GM18909 (cell line): ENCODE data around the gene TMEM43.
"Not testable (repeated sequence)": the region's sequence is repeated elsewhere in the genome, so short reads cannot be mapped to it uniquely, and the experiment has no call there.

Experiments
- ATAC-seq: cut with Tn5 transposase; IDR thresholded peaks from one replicate; pipeline ENCODE4 v1.9.1; 2021; ENCODE audit warnings: mild to moderate bottlenecking; ENCODE audit not compliant: unreplicated experiment, poor library complexity

Gene TMEM43, protein sequence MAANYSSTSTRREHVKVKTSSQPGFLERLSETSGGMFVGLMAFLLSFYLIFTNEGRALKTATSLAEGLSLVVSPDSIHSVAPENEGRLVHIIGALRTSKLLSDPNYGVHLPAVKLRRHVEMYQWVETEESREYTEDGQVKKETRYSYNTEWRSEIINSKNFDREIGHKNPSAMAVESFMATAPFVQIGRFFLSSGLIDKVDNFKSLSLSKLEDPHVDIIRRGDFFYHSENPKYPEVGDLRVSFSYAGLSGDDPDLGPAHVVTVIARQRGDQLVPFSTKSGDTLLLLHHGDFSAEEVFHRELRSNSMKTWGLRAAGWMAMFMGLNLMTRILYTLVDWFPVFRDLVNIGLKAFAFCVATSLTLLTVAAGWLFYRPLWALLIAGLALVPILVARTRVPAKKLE

DNA sequence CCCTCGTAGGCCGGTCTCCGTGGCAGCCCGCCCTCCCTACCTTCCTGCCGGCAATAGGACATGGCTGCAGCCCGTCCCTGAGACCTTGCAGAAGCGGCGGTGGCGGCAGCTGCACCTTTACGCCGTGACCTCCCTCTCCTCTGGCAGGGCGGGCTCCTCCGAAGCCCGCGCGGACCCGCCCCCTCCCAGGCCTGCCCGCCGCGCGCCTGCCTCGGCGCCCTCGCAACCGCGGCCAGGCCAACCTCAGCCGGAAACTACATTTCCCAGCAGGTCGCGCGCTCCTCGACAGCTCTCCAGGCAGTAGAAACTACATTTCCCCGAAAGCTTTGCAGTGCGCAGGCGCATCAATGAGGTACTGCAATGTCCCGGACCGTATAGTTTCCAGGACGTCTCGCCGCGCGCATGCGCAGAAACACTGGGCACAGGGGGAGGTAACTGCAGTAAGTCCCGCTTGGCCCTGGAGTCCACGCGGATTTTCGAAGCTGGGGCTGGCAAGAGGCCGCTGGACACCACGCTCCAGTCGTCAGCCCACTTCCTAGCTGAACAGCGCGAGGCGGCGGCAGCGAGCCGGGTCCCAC, at the start of gene TMEM43, which contains the start of gene CHCHD4:
TSS of gene TMEM43 (plus strand) at position 438 of the 578 bp plus-strand sequence. CDS start 142 bp downstream, outside the sequence.
TSS of gene CHCHD4 (minus strand) at position 256 of the 578 bp plus-strand sequence. CDS start at position 62, 194 bp downstream.
- ATAC-seq = peak; percentile 86

DNA sequence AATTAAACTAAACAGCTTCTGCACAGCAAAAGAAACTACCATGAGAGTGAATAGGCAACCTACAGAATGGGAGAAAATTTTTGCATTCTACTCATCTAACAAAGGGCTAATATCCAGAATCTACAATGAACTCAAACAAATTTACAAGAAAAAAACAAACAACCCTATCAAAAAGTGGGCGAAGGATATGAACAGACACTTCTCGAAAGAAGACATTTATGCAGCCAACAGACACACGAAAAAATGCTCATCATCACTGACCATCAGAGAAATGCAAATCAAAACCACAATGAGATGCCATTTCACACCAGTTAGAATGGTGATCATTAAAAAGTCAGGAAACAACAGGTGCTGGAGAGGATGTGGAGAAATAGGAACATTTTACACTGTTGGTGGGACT, 49.6 kb upstream of the TMEM43 start:
- not testable (repeated sequence) for ATAC-seq

DNA sequence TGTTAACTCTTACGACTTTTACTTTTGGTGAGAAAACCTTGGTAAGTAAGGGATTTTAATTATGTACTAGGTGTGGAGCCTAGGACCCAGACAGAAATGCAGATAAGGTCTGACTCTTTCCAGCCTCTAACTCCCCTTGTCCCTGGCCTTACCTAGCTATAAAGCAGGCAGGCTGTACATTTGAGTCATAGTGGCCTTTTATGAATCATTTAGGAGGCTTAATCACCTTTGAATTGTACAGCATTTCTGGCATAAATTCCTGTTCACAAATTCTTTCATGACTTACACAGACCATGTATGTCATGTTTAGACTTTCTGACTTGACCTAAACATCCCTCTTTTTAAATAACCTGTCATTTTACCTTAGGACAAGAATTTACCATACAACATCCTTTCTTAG, 47.5 kb upstream of the TMEM43 start:
- no peak for ATAC-seq

DNA sequence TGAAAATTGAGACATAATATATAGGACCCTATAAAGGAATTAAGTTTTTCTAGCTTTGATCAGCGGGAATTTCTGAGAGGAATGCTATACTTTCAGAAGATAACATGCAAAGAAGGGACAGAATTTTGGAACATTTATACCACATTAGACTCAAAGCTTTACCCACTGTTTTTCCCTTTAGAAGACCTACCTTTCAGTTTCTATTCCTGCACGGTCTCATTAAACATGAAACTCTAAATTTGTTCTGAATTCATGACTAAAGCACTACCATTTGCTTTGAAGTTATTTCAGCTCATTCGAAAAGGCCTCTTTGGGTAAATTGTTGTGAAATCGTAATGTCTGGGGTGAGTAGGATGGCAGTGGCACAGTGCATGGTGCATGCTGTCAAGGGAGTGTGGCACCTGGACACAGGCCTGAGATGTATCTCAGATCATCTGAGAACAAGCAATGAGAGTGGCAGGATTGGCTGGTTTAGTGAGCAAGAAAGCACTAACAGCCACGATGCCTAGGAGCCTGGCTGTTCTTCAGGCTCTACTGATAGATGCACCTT, 42.7 kb upstream of the TMEM43 start:
- no peak for ATAC-seq

DNA sequence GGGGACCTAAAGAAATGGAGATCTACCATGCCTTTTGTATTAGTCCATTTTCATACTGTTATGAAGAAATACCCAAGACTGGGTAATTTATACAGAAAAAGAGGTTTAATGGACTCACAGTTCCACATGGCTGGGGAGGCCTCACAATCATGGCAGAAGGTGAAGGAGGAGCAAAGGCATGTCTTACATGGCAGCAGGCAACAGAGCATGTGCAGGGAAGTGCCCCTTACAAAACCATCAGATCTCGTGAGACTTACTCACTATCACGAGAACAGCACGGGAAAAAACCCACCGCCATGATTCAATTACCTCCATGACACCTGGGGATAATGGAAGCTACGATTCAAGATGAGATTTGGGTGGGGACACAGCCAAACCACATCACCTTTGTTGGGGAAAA, 37.4 kb upstream of the TMEM43 start:
- ATAC-seq = not testable (repeated sequence)

DNA sequence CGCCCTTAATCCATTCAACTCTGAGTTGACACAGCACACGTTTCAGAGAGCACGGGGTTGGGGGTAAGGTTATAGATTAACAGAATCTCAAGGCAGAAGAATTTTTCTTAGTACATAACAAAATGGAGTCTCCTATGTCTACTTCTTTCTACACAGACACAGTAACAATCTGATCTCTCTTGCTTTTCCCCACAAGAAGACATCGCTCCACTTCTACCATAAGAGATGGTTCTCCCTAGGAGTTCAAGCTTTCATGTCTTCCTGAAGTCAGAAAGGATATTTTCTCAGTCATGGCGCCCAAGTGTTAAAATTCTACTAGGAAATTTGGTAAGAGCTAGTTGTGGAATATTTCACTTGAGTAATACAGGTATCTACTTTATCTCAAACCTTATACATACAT, 32.9 kb upstream of the TMEM43 start:
- ATAC-seq = not testable (repeated sequence)

DNA sequence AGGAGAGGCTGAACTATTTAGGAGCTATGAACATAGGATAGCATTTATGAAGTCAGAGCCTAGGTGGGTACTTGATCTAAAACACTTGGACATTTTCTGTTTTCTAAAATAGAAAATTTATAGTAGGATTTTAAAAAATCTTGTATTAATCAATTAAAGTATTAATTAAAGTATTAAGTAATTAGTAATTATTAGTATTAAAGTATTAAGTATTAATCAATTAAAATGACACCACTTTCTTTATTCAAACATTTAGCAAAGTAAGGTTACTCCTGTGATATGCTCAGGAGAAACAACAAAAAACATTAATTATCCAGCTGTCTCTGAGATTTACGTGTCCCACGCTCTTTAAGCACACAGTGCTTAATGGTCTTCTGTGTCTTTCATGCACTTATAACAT, 32.4 kb upstream of the TMEM43 start:
- ATAC-seq = no peak

DNA sequence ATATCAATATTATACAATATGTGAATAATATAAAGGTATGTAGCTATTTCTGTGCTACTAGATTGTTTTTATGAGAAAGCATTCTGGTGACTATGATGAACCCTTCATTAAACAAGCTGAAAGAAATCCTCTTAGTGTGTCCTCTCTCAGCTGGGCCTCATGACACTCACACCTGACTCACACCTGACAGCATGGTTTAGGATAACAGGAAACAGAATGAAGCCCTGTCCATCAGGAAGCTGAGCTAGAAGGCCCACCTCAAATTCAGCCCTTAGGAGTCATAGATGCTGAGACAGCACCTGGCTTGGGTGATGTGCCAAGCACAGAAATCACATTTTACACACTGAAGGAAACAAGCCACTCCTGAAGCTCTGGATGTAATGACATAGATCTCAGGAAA, 31.0 kb upstream of the TMEM43 start:
- ATAC-seq = no peak

DNA sequence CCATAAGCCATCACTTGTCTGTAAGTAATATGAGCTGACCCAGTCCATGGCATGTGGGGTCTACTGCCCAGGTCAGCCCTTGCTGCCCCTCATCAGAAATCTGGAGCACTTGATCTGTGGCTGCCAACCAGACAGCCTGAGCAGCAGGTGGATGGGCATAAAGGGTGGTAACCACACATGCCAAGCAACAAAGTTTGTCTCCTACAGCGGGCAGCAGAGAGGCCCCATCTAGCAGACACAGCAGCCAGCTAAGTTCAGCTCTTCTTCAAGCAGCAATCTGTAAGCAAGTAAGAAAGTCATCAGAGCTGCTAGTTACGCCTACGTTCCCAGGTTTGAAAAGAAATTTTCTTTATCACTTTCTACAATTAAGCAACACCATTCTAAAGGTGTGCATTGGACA, 28.1 kb upstream of the TMEM43 start:
- no peak for ATAC-seq

DNA sequence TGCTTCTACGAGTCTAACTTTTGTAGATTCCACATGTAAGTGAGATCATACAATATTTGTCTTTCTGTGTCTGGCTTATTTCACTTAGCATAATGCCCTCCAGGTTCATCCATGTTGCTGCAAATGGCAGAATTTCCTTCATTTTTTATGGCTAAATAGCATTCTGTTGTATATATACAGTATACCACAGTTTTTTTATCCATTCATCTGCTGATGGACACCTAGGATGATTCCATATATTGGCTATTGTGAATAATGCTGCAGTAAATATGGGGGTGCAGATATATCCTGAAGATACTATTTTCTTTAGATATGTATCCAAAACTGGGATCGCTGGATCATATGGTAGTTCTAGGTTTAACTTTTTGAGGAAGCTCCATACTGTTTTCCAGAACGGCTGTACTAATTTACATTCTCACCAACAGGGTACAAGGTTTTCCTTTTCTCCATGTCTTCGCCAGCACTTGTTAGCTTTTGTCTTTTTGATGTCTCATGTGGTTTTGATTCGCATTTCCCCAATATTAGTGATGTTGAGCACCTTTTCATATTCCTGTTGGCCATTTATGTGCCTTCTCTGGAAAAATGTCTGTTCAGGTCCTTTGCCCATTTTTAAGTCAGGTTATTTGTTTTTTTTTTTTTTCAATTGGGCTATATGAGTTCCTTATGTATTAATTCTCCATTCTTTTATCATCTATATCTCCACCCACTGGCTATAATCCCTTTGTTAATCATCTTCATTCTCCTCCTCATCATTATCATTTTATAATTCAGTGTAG, 27.0 kb upstream of the TMEM43 start:
- no peak for ATAC-seq

DNA sequence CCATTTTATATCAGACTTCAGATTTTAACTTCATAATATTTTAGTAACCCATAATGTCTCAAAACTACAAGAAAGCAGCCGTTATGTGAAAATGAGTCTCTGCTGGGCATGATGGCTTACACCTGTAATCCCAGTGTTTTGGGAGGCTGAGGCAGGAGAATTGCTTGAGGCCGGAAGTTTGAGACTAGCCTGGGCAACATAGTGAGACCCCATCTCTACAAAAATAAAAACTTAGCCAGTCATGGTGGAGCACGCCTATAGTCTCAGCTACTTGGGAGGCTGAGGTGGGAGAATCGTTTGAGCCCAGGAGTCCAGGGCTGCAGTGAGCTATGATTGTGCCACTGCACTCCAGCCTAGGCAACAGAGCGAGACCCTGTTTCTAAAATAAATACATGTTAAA, 15.0 kb upstream of the TMEM43 start:
- not testable (repeated sequence) for ATAC-seq

DNA sequence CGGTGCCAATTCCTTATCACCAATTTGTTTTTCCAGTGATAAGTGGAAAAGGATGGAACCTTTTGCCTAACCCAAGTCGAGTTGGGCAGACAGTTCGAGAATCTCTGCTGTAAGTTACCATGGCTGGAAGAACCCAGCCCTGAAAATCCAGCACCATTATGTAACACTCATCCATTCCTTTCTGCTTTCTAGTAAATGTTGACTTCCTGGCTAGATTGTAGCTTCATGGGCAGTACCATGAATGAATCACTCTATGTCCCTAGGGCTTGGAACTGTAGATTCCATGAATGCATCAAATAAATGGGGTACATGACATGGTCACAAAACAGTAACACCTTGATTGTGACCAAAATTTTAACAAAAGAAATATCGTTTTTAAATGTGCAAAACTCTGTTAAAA, 14.2 kb upstream of the TMEM43 start:
- ATAC-seq = no peak

DNA sequence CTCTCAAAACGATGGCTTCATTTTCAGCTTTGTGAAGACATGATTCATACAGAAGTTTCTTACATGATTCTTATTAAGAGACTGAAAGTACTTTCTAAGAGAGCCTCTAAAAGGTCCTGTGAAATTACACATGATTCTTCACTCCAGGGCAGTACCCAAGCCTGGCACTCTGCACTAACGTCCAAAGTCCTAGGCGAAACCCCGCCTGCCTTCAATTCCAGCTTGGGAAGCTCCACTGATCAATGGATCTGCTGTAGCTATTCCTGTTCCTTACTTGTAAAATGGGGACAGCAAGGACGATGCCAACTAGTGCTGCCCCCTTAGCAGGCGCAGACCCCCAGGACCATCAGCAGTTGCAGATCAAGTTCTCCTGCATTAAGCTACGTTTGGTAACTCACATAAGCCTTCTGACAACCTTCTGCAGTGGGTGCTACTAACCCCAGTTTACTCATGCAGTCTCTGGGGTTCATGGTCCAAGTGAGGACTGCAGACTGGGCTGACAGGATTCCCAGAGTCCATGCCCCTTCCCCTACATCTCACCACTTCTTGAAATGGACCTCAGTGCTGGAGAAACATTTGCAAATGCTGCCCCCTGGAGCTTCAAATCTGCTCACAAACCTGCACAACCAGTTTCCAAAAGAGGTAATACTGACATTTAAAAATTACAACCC, 10.8 kb upstream of the TMEM43 start:
- ATAC-seq = no peak

DNA sequence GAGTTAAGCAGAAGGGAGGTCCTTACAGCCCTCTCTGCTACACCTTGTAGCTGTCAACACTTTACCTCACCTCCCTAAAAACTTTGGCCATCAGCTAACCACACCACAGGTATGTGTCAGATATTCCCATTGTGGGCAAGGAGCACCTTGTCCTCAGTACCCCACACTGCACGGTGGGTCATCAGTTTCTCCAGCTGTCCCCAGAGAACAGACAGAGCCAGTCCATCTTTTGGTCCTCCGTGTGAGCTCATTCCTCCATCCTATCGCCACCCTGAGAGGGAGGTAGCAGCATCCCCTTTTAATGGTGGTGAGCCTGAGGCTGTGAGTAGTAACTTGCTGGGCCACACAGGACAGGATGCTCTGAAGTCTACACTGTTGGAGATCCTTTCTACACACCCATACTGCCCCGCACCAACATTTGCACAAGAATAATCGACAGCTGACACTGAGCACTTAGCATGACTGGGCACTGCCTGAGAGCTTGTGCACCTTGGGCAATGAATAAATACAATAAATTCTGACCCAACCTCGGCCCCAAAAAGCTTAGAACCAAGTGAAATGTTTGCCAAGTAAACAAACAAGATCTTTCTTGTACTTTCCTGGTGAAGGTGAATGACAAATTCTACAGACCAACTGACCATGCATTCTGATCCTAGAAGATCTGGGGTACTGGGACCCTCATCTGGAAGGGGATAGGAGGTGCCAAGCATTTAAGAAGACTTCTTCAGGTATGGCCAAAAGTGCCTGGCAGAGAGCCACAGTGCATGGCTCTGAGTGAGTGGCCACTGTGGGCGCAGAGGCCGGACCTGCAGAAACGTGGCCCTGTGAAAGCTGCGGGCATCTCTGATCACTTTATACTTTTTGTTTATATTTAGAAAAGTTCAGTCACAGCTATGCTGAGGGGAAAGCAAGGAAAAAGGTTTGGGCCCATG, 7.1 kb upstream of the TMEM43 start:
- no peak for ATAC-seq

DNA sequence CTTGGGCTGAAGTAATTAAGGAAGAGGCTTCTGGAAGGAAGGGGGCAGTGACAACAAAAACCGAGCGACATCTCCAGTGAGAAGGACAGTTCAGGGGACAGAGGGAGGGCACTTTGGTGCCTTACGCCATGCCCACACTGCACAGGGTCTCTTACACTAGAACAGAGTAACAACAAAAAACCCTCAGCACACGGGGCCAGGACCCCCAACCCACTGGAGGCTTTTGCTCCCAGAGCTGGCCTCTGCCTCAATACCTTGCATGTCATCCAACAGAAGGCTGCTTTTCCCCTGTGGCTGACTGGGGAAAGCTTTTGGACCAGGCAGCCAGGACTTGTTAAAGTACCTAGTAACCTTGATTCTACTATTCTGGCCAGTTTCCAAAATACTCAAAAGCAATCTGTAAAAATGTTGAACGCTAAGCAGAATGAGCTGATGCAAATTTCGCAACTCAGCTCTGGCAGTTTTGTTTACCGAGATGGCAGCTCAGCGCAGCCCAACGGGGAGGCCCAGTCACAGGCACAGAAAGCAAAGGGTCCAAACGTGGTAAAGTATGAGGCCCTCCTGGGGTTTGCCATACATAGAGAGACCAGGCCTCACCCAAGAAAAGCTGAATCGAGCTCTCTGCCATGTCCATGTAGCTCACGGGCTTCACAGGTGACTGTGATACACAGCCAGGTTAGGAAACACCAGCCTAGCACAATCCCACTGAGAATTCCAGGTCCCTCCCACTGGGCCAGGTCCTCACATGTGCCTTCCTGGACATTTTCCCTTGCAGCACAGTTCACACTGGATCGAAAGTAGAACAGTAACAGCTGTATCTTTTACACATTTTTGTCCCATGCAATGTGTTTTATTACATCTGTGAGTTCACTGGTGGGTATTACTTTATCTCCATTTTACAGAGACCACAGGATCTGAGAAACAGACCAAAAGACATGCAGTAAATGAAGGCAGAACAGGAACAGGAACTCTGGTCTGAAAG, 6.2 kb upstream of the TMEM43 start:
- ATAC-seq = no peak

DNA sequence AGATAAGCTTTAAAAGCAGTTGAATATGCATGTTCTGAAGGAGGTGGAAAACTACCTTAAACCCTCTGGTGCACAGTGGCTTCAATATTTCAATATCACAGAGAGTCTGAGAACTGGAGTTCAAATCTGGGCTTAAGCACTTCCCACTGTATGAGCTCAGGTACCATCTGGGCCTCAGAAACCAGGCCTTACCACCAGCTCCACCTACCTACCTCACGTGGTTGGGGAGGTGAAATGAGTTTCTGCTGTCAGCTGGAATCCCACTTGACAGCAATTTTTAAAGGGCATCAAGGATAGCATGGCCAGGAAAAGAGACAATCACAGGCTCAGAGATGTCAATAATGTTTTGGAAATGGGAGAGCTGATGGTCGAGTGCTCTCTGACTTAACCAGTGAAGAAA, 5.2 kb upstream of the TMEM43 start:
- no peak for ATAC-seq

DNA sequence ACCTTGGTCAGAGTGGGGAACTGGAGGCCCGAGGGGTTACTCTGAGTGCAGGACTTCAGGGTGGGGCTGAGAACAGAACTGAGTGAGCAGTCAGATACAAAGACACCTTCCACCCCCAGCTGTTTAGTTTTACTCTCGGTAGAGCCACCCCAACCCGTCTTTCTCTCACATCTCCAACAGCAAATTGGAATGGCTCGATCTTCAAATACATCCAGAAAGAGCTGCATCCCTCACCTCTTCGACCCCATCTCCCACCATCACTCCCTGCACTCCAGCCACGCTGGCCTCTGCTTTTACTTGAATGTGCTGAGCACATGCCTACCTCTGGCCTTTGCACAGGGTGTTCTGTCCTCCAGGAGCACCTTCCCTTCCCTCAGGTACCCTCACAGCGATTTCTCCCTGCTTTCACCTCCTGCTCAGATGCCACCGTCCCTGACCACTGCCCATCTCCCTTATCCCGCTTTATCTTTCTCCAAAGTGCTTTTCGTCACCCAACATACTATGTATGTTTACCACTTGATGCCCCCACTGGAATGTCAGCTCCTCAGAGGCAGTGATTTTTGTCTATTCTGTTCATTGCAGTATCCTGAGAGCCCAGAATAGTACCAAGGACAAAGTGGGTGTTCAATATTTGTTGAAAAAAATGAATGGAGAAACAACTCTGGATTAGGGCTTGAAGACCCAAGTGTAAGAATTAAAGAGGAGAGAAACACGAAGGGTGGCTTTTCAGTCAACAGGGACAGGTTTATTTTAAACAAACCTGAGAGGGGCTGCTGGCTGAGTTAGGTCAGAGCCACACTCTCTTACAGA, 4.5 kb upstream of the TMEM43 start:
- no peak for ATAC-seq
